Right lobe of liver (tissue), 4 donors: ENCODE data around the gene CLEC19A.

Experiments
- CTCF ChIP-seq, 4 donors: fragments of 200-600 bp in 3 of 4; fragments of 450-650 bp in 1 of 4; IDR thresholded peaks; one replicate each; pipeline versions ENCODE4 v1.5.1 to v1.8.0; 2016 to 2022; ENCODE audit warnings: antibody characterized with exemption in 4 of 4, mild to moderate bottlenecking in 2 of 4
- POLR2A ChIP-seq: fragments of 450-650 bp; IDR thresholded peaks from one replicate; pipeline ENCODE4 v1.6.1; 2017; ENCODE audit warnings: antibody characterized with exemption, mild to moderate bottlenecking
- donor health status: DM: no; HTN: no; CAD: no.
- donor health status: DM: no; HTN: no; CAD: no.
- donor health status: DM: no; HTN: yes; CAD: no.

DNA sequence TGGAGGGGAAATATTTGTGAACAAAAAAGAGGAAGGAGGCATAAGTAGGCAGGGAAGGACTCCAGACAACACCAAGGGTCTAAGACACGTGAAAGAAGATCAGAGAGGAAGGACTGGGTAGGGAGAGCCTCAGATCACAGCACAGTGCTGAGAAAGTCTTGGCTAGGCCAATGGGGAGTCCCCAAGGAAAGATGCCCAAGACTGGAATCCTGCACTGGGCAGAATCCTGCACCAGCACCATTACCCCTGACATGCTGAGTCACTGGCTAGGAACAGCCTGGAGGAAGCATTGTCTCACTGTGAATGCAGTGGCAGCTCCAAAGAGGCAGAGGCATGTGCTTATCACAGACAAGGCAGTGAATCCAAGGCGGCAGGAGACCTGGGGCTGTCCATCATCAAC lies 19.2 kb downstream of the CLEC19A start:
- TF ChIP-seq CTCF (IDR thresholded peaks at IDR 0.05) (no peak), POLR2A (no peak)
